Medulla oblongata (tissue), 1 donor: ENCODE results near the gene SH3PXD2B.
"Not testable (repeated sequence)": the region's sequence is repeated elsewhere in the genome, so short reads cannot be mapped to it uniquely, and the experiment has no call there.

ENCODE experiments used
- DNase-seq: peaks from one replicate; pipeline ENCODE4 v3.0.0-alpha.2; 2015; ENCODE audit errors: extremely low spot score

Gene SH3PXD2B

GRCh38 chr5:172485511-172486202 lies 31.3 kb upstream of the SH3PXD2B start:
- no peak for DNase-seq

GRCh38 chr5:172484664-172485063 lies 30.3 kb upstream of the SH3PXD2B start:
- no peak for DNase-seq

DNA sequence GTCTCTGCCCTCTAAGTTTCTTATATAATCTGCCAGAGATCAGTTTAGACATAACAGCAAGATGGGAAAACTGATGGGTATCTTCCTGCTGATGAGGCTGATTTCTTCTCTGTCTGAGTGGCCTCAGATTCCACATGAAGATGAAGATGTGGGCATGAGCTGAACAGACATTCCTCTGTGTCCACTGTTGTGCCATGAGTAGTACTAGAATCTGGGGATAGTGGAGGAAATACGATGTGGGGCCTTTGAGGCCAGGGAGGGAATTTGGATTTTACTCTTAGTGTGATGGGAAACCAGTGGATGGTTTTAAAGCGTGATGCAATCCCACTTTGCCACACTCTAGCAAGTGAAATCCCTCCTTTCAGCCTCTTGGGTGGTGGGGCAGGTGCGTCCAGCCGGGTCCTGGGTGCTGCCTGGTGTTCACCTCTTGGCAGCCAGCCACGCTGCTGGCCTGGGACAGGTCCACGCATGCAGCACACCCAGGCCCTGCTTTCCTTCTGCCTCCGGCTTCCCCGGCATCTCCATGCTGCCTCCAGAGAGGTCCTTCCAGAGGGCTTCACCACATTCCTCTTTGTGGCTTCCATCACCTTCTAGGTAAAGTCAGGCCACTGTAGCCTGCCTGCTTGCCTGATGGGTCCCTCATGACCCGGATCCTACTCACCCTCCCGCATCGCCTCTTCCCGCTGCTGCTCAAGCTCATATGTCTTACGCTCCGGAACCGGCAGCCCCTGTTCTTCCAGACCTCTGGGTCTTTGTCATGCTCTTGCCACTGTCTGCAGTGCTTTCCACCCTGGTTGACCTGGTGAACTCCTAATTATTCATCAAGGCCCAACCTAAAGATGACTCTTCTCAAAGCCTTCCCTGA lies 28.1 kb upstream of the SH3PXD2B start:
- no peak for DNase-seq

DNA sequence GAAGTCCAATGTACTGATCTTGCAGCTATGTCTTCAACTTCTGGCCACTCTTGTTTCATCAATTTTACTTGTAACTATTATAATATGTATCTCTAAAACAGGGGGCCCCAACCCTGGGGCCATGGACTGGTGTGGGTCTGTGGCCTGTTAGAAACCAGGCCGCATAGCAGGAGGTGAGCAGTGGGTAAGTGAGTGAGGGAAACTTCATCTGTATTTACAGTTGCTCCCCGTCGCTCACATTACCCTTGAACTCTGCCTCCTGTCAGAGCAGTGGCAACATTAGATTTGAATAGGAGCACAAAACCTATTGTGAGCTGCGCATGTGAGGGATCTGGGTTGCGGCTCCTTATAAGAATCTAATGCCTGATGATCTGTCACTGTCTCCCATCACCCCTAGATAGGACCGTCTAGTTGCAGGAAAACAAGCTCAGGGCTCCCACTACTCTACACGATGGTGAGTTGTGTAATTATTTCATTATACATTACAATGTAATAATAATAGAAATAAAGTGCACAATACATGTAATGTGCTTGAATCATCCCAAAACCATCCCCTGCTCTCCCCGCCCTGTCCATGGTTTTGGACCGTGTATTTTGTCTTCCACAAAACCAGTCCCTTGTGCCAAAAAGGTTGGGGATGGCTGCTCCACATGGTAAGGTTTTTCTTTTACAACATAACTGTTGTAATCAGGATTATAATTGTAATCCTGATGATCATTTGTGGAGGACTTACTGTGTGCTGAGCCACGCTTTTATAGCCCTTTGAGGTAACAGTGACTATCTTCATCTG lies 26.9 kb upstream of the SH3PXD2B start:
- no peak for DNase-seq

- no peak for DNase-seq
Observed at GRCh38 chr5:172479784-172480115, 25.4 kb upstream of the SH3PXD2B start.

- DNase-seq, result peak; percentile 98
Observed at GRCh38 chr5:172479034-172479783, 24.9 kb upstream of the SH3PXD2B start.

DNA sequence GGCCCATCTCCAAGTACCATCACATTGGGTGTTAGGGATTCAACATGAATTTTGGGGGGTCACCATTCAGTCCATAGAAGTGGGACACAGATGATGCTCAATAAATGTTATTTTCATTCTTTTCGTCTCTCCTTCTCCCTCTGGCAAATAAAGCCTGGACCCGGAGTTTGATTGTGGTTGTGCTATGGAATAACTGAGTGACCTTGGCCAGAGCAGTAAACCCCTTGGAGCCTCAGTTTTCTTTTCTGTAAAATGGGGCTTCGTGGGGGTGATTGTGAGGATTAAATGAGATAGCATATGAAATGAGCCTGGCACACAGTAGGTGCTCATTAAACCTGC lies 24.3 kb upstream of the SH3PXD2B start:
- not testable (repeated sequence) for DNase-seq

GRCh38 chr5:172478256-172478655 lies 23.9 kb upstream of the SH3PXD2B start:
- no peak for DNase-seq

GRCh38 chr5:172477466-172477865 lies 23.1 kb upstream of the SH3PXD2B start:
- DNase-seq, result no peak

DNA sequence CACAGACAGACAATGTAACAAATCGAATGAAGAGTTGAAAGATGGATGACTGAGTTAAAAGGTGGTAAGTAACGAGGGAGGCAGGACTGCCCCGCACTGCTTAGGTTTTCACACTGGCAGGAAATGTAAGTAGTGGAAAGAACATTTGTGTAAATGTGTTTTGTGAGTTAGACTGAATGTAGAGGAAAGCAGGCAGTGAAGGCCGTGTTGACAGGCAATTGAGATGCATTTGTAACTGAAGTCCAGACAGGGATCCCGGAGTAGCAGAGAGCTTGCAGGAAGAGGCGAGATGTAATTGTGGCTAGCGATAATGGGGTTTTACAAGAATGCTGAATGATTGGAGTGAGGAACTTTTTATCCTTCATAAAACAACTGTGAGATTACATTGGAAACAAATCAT lies 20.0 kb upstream of the SH3PXD2B start:
- no peak for DNase-seq

GRCh38 chr5:172473427-172473826 lies 19.1 kb upstream of the SH3PXD2B start:
- no peak for DNase-seq

DNA sequence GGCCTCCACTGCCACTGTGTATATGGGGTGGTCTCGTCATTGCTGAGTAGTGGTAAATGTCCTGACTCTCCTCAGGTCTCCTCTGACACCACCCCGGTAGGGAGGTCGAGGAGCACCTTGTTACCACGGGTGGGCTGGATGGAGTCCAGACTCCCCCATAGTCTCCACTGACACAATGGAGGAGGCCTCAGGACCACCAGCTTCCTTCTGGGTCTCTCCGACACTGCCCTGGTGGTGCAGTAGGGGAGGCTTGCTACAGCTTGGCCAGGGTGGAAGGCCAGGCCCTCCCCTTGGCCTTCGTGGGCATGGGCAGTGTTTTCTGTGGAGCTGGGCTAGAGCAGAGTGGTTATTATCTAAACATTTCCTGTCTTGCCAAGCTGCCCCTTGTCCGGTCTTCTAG lies 15.4 kb upstream of the SH3PXD2B start:
- no peak for DNase-seq

GRCh38 chr5:172466062-172466461 lies 11.7 kb upstream of the SH3PXD2B start:
- no peak for DNase-seq

- DNase-seq, result peak; percentile 72
Observed at GRCh38 chr5:172463031-172463430, 8.7 kb upstream of the SH3PXD2B start.

- no peak for DNase-seq
Observed at GRCh38 chr5:172459783-172460165, 5.4 kb upstream of the SH3PXD2B start.

GRCh38 chr5:172458976-172459782 lies 4.9 kb upstream of the SH3PXD2B start:
- no peak for DNase-seq

DNA sequence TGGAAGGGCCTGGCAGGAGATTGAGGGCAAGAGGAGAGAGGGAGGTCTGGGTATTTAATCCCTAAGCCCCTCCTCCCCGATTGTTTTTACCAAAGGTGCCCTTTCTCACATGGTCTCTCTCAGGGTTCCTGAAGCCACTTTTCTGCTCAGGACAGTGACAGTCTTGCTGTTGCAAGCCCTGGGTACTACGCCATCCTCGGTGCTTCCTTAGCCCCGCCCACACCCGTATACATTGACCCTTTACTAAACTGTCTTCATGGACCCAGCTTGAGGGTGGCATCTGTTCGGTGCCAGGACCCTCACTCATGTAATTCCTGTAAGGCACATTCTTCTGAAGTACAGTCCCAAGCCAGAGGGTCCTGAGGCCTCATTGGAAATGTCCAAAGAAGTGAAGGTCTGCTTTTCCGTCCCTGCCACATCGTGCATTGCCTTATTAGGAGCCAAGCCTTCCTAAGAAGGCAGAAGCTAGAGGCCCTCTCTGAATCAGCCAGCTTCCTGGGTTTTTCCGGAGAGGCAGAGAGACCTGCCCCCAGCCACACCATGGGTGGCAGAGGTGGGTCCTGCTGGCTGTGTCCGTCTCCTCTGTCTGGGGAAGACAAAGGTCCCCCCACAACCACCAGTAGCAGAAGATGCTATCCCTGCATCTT lies 1.9 kb upstream of the SH3PXD2B start:
- no peak for DNase-seq

- no peak for DNase-seq
Observed at GRCh38 chr5:172455511-172456061, 1.3 kb upstream of the SH3PXD2B start.

DNA sequence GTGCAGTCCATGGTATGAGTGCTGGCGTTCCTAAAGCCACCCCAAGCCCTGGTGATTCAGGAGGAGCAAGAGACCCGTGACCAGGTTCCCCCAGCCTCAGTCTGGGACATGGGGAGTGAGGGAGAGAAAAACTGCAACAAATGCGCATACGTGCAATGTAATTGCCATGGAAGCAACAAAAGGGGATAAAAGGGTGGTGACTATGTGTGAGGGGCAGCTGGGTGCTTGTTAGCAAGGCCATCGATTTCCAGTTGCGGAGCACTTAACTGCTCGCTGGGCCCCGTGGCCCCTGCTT lies 709 bp upstream of the SH3PXD2B start:
- DNase-seq, result no peak

- DNase-seq, result peak; percentile 54
Observed at GRCh38 chr5:172453986-172454357, 353 bp downstream of the SH3PXD2B start.
